Neural cell (in vitro differentiated cells): ENCODE data around the gene LAMA5.

Experiments used
- CTCF ChIP-seq: fragments of 450-650 bp; IDR thresholded peaks from 2 replicates; pipeline ENCODE4 v1.5.1; 2014; ENCODE audit warnings: antibody characterized with exemption, mild to moderate bottlenecking, moderate library complexity; ENCODE audit not compliant: poor library complexity, severe bottlenecking
- POLR2AphosphoS5 ChIP-seq: IDR thresholded peaks from 2 replicates; pipeline ENCODE4 v1.6.1; 2012

- TF ChIP-seq CTCF (no peak), POLR2AphosphoS5 (no peak)
Observed at GRCh38 chr20:62309198-62309944, 57.7 kb downstream of the LAMA5 start.
